Measurements from ENCODE around the gene GALNT7. TPM values are rescaled to one million over a fixed set of nuclear protein-coding genes. Genes with fewer than 3 reads are reported as not detected.

Gene GALNT7
- total RNA-seq, 4 donors from 2014 or later, result 6.8 to 24.8 (median 14.2) TPM

- no peak for TF ChIP-seq CTCF (IDR thresholded peaks at IDR 0.05; ENCODE audit: low read depth)
These were observed 104.4 kb downstream of the GALNT7 start for GRCh38 chr4:173272996-173273395.

- TF ChIP-seq CTCF (IDR thresholded peaks at IDR 0.05; ENCODE audit: low read depth), result no peak
These were observed 105.3 kb downstream of the GALNT7 start for GRCh38 chr4:173273941-173274340.

GRCh38 chr4:173274744-173275143 is 106.1 kb downstream of the GALNT7 start:
- TF ChIP-seq CTCF (IDR thresholded peaks at IDR 0.05; ENCODE audit: low read depth), result no peak

- no peak for TF ChIP-seq CTCF (IDR thresholded peaks at IDR 0.05; ENCODE audit: low read depth)
These were observed 106.5 kb downstream of the GALNT7 start for GRCh38 chr4:173275150-173275549.

- TF ChIP-seq CTCF (IDR thresholded peaks at IDR 0.05; ENCODE audit: low read depth), result no peak
These were observed 108.7 kb downstream of the GALNT7 start for GRCh38 chr4:173277340-173277739.

GRCh38 chr4:173280998-173281397 is 112.4 kb downstream of the GALNT7 start:
- no peak for TF ChIP-seq CTCF (IDR thresholded peaks at IDR 0.05; ENCODE audit: low read depth)

GRCh38 chr4:173281406-173282255 is 113.0 kb downstream of the GALNT7 start:
- TF ChIP-seq CTCF (IDR thresholded peaks at IDR 0.05; ENCODE audit: low read depth), result no peak

Measured in subcutaneous adipose tissue (tissue), 4 donors.